ENCODE results near the gene GUCY2F.

GUCY2F gene

GRCh38 chrX:109344101-109344500 lies 137.8 kb downstream of the GUCY2F start:
- DNase-seq = no peak

- DNase-seq = no peak
Observed at GRCh38 chrX:109343671-109344070, 138.2 kb downstream of the GUCY2F start.

- no peak for DNase-seq
Observed at GRCh38 chrX:109336141-109336540, 145.7 kb downstream of the GUCY2F start.

GRCh38 chrX:109327251-109327650 lies 154.6 kb downstream of the GUCY2F start:
- DNase-seq = no peak

Data from amygdala (tissue), 56 donors.